GM19193 (cell line): Measurements from ENCODE around the gene SHC4.

Experiments
- POLR2A ChIP-seq: IDR thresholded peaks from 4 replicates; pipeline ENCODE4 v1.6.1; 2011; ENCODE audit not compliant: insufficient read depth, insufficient read length; ENCODE audit errors: extremely low read depth

Gene SHC4

GRCh38 chr15:48963524-48964113 is at the start of gene SHC4:
SHC4 (minus strand) TSS chr15:48963919; CDS start chr15:48963015, 904 bp downstream.
- TF ChIP-seq POLR2A, result no peak

- TF ChIP-seq POLR2A, result no peak
Measured at GRCh38 chr15:48999314-48999713, 35.6 kb upstream of the SHC4 start.

GRCh38 chr15:48996276-48996675 is 32.6 kb upstream of the SHC4 start:
- no peak for TF ChIP-seq POLR2A

GRCh38 chr15:48993380-48993779 is 29.7 kb upstream of the SHC4 start:
- TF ChIP-seq POLR2A, result no peak

GRCh38 chr15:48992545-48992944 is 28.8 kb upstream of the SHC4 start:
- no peak for TF ChIP-seq POLR2A

- TF ChIP-seq POLR2A, result no peak
Measured at GRCh38 chr15:48992096-48992495, 28.4 kb upstream of the SHC4 start.

GRCh38 chr15:48989170-48989569 is 25.5 kb upstream of the SHC4 start:
- TF ChIP-seq POLR2A, result no peak

GRCh38 chr15:48987142-48987541 is 23.4 kb upstream of the SHC4 start:
- TF ChIP-seq POLR2A, result no peak

GRCh38 chr15:48986240-48986639 is 22.5 kb upstream of the SHC4 start:
- no peak for TF ChIP-seq POLR2A

GRCh38 chr15:48985516-48985915 is 21.8 kb upstream of the SHC4 start:
- TF ChIP-seq POLR2A, result no peak

- no peak for TF ChIP-seq POLR2A
Measured at GRCh38 chr15:48984811-48985352, 21.2 kb upstream of the SHC4 start.

- no peak for TF ChIP-seq POLR2A
Measured at GRCh38 chr15:48984021-48984710, 20.4 kb upstream of the SHC4 start.

- no peak for TF ChIP-seq POLR2A
Measured at GRCh38 chr15:48983300-48983699, 19.6 kb upstream of the SHC4 start.

- TF ChIP-seq POLR2A, result no peak
Measured at GRCh38 chr15:48981941-48982340, 18.2 kb upstream of the SHC4 start.

- TF ChIP-seq POLR2A, result no peak
Measured at GRCh38 chr15:48978638-48979037, 14.9 kb upstream of the SHC4 start.

GRCh38 chr15:48976444-48977088 is 12.8 kb upstream of the SHC4 start:
- TF ChIP-seq POLR2A, result no peak
